ENCODE data around the gene TXNL4B. TPM values are rescaled to one million over a fixed set of nuclear protein-coding genes. Genes with fewer than 3 reads are reported as not detected.

Gene TXNL4B
- total and polyA plus RNA-seq, 4 donors = 5.4 to 17.7 (median 12.7) TPM

- H3K4me3 ChIP-seq = no peak overlapping the region
- no peaks in the 10 kb centered on the region for H3K27me3 ChIP-seq (ENCODE audit: control insufficient read depth in 3 of 3, insufficient read depth in 3 of 3, low read length in 2 of 3)
- H3K27ac ChIP-seq (ENCODE audit: low read depth in 1 of 2, low read length in 1 of 2) = no peak overlapping the region
- H3K4me1 ChIP-seq (ENCODE audit: control insufficient read depth in 5 of 5, insufficient read depth in 5 of 5, low read length in 5 of 5) = no peaks in the 10 kb centered on the region
- ATAC-seq (ENCODE audit: insufficient read depth, low FRiP score) (no peak), DNase-seq (no peak)
- H3K9me3 ChIP-seq (ENCODE audit: control insufficient read depth in 4 of 4, insufficient read depth in 3 of 4, low read length in 3 of 4) = no peaks in the 10 kb centered on the region
- TF ChIP-seq CTCF (IDR thresholded peaks at IDR 0.05; ENCODE audit: control extremely low read depth, extremely low read depth) = no peak
- 86 to 92% methylated on average over 19 of the region's 19 CpGs for WGBS, 2 donors
- H3K36me3 ChIP-seq (ENCODE audit: control insufficient read depth in 4 of 4, insufficient read depth in 4 of 4, low read length in 4 of 4) = peaks cover 29 to 55% (median 36%) of the 10 kb centered on the region in 4 donors
- no peak overlapping the region for H3K9ac ChIP-seq (ENCODE audit: insufficient read depth in 1 of 2, low read length in 2 of 2)
Measured at GRCh38 chr16:72111657-72112451, 18.4 kb upstream of the TXNL4B start.

- Histone ChIP-seq H3K27me3 (ENCODE audit: control insufficient read depth in 3 of 3, insufficient read depth in 3 of 3, low read length in 2 of 3) (no peaks in the 10 kb centered on the region), H3K4me1 (ENCODE audit: control insufficient read depth in 5 of 5, insufficient read depth in 5 of 5, low read length in 5 of 5) (no peaks in the 10 kb centered on the region), H3K27ac (ENCODE audit: low read depth in 1 of 2, low read length in 1 of 2) (no peak overlapping the region), H3K9ac (ENCODE audit: insufficient read depth in 1 of 2, low read length in 2 of 2) (no peak overlapping the region), H3K4me3 (no peak overlapping the region), H3K36me3 (ENCODE audit: control insufficient read depth in 4 of 4, insufficient read depth in 4 of 4, low read length in 4 of 4) (peaks cover 33 to 60% (median 43%) of the 10 kb centered on the region in 4 donors), H3K9me3 (ENCODE audit: control insufficient read depth in 4 of 4, insufficient read depth in 3 of 4, low read length in 3 of 4) (no peaks in the 10 kb centered on the region)
- ATAC-seq (ENCODE audit: insufficient read depth, low FRiP score) (peak; percentile 19), DNase-seq (no peak)
- 97 to 98% methylated on average over 23 of the region's 23 CpGs for WGBS, 2 donors
- TF ChIP-seq CTCF (IDR thresholded peaks at IDR 0.05; ENCODE audit: control extremely low read depth, extremely low read depth) = no peak
Measured at GRCh38 chr16:72110662-72111615, 17.5 kb upstream of the TXNL4B start.

- Histone ChIP-seq H3K27ac (ENCODE audit: low read depth in 1 of 2, low read length in 1 of 2) (no peak overlapping the region), H3K9ac (ENCODE audit: insufficient read depth in 1 of 2, low read length in 2 of 2) (no peak overlapping the region), H3K4me3 (no peak overlapping the region), H3K4me1 (ENCODE audit: control insufficient read depth in 5 of 5, insufficient read depth in 5 of 5, low read length in 5 of 5) (no peaks in the 10 kb centered on the region), H3K27me3 (ENCODE audit: control insufficient read depth in 3 of 3, insufficient read depth in 3 of 3, low read length in 2 of 3) (no peaks in the 10 kb centered on the region), H3K36me3 (ENCODE audit: control insufficient read depth in 4 of 4, insufficient read depth in 4 of 4, low read length in 4 of 4) (peaks cover 40 to 69% (median 48%) of the 10 kb centered on the region in 4 donors), H3K9me3 (ENCODE audit: control insufficient read depth in 4 of 4, insufficient read depth in 3 of 4, low read length in 3 of 4) (no peaks in the 10 kb centered on the region)
- 94 to 97% methylated on average over 12 of the region's 12 CpGs for WGBS, 2 donors
- DNase-seq = no peak
- TF ChIP-seq CTCF (IDR thresholded peaks at IDR 0.05; ENCODE audit: control extremely low read depth, extremely low read depth) = no peak
- no peak for ATAC-seq (ENCODE audit: insufficient read depth, low FRiP score)
Measured at GRCh38 chr16:72109966-72110530, 16.6 kb upstream of the TXNL4B start.

All from lung (tissue), 12 donors.